NK-92 (cell line): ENCODE data around the gene IFI27L1.

ENCODE experiments used
- DNase-seq: peaks from one replicate; lab custom pipeline; 2025; ENCODE audit not compliant: unreplicated experiment; lab: John Stamatoyannopoulos, UW

Gene IFI27L1

GRCh38 chr14:94080621-94081385 lies at the start of gene IFI27L1, which contains the start of gene DDX24:
Gene IFI27L1 (plus strand): TSS chr14:94081310. CDS start chr14:94096938, 15,628 bp downstream.
Gene DDX24 (minus strand): TSS chr14:94081202. CDS start chr14:94079742, 1,460 bp downstream.
- peak; percentile 77 for DNase-seq

GRCh38 chr14:94031883-94032279 lies 49.2 kb upstream of the IFI27L1 start:
- DNase-seq: no peak

- no peak for DNase-seq
Observed at GRCh38 chr14:94034886-94035285, 46.2 kb upstream of the IFI27L1 start.

DNA sequence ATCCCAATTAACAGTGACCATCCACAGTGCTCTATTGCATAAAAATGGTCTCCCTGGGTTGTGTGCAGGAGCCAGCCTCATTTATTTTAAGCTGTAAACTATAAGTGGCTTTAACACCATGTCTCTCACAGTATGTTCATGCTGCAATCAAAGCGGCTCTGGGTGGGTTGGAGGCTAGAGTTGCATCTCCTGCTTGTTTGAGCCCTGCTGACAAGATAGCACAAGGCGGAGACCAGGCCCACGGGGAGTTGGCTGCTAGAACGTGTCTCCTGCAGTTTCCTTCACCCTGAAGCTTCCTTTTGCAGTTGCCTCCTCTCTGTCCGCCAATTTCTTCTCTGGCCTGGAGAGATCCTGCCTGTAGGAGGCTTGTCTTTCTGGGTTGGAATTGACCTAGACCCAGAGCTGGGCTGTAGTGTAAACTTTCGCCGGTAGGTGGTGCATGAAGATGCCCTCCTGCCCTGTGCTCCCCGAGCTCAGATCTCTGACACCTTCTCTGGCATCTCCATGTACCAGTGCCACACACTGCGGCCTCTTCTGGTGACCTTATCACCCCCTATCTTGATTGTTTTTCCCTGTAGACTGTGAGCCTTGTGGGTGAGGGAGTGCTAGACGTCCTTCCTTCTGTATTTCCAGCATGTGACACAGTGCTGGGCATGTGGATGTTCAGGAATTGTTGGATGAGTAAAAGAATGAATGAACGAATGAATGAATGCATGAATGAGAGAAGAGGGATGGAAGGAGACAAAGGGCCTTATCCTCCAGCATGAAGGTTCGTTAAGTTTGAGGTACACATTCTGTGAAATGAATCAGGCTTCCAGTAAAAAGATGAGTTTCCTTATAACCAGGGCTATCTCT lies 44.6 kb upstream of the IFI27L1 start:
- no peak for DNase-seq

DNA sequence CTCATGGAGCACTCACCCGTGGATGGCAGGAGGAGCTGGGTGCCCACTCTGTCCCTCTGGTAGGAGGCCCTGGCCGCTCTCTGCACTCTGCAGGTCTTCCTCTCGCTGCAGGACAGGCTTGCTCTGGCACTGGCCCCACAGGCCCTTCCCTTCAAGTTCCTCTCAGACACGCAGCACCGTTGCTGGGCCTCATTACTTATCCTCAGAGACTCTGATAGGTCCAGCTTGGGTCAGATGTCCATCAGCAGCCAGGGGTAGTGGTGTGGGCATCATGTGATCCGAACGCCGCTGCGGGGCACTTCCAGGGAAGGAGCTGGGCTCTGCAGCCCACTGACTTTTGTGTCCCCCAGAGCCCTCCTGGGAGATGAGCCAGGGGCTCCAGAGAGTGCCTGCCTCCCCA lies 43.2 kb upstream of the IFI27L1 start:
- DNase-seq: no peak

GRCh38 chr14:94038510-94038909 lies 42.6 kb upstream of the IFI27L1 start:
- DNase-seq: no peak

DNA sequence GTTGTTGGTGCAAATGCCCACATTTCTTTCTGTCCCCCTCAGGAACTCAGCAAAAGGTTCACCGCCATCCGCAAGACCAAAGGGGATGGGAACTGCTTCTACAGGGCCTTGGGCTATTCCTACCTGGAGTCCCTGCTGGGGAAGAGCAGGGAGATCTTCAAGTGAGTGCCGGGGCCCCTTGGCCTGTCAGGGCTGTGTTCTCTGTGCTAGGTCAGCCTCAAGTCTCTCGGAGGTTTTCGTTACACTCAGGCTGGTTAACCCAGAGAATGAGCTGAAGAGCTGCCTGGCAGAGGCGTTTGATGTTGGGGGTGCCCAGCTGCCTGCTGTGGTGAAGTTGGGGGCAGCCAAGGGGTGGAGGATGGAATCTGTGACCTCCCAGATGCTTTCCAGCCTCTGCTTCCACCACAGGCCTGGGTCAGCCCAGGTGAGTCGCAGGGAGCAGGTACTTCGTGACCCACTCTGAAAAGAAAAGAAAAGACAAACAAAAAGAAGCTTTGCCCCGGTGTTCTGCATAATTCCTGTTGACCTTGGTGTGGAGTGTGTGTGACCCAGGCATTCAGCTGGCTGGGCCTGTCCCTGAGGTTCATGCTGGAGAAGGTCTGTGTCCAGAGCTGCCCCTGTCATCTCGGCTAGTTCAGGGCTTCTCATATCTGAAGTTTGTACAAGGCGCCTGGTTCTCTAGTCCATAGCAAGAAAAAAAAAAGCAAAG lies 42.0 kb upstream of the IFI27L1 start:
- no peak for DNase-seq

DNA sequence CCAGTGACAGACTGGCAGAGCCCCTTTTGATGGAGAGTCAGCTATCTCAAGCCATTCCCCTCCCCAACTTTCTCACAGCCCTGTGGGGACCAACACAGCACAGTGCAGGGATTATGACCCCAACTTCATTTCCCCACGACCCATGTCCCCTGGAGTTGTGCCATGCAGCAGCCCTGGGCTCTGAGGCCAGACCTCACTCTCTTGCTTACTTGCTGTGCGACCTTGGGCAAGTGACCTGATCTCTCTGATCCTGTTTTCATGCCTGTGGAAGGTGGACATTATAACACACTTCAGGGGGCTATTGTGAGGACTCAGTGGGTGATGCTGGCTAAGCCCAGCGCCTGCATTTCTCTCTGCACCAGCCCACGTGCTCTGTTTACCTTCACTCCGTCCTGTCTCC lies 40.9 kb upstream of the IFI27L1 start:
- no peak for DNase-seq

- no peak for DNase-seq
Observed at GRCh38 chr14:94040796-94041195, 40.3 kb upstream of the IFI27L1 start.

DNA sequence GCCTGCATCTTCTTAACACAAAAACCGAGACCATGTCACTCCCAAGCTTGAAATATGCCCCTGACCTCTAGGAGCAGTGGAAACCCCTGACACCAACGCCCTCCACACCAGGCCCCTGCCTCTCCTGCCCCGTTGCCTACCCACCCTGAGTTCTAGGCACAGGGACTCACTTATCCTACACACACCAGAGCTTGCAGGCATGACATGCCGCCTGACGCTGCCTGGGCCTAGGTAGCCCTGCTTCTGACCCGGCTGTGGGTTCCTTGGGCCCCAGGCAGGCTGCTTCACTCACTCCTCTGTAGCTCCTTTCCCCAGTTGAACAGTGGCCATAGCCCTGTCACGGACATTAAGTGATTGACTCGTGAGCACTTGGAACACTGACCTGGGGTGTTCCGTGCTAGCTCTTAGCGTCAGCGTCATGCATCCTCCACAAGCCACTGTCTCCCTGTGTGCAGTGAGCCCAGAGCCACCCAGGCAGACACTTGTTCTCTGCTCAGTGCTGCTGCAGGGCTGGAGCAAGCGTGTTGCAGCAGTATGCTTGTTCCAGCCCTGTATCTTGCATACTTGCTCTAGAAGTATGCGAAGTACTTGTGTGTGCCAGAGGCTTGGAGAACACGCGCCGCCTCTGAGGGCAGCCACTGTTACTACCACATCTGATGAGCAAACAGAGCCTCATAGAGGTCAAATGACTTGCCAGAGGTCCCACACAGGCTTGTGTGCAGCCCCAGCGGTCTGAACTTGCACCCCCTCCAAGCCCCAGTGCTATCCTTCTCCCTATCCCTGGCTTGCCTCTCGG lies 39.4 kb upstream of the IFI27L1 start:
- DNase-seq: no peak

DNA sequence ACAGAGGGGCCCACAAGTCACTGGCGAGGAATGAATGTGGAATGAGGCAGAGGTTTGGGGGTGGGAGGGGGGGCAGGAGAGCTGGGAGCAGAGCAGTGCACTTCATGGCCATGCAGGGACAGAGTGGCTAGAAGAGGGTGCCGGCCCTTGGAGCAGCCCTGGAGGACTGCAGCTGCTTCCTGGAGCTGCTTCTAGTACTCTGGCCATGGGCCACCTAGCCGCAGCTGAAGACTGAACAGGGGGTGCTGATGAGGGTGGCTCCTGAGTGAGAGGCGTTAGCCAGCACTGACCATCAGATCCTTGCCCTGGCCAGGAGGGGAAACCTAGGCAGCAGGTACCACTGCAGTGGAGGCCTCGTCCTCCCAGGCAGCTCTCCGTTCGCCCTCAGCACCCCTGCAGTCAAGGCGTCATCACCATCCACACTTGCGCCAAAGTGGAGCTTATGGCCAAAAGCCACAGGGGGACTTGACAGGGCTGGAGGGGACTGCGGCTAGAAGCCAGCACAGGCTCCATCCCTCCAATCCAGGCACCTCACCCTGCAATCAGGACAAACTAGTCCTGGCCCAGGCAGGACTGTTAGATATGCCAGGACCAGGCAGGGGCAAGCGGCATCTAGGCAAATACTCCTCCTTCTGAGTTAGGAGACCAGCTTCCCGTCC lies 38.5 kb upstream of the IFI27L1 start:
- no peak for DNase-seq

DNA sequence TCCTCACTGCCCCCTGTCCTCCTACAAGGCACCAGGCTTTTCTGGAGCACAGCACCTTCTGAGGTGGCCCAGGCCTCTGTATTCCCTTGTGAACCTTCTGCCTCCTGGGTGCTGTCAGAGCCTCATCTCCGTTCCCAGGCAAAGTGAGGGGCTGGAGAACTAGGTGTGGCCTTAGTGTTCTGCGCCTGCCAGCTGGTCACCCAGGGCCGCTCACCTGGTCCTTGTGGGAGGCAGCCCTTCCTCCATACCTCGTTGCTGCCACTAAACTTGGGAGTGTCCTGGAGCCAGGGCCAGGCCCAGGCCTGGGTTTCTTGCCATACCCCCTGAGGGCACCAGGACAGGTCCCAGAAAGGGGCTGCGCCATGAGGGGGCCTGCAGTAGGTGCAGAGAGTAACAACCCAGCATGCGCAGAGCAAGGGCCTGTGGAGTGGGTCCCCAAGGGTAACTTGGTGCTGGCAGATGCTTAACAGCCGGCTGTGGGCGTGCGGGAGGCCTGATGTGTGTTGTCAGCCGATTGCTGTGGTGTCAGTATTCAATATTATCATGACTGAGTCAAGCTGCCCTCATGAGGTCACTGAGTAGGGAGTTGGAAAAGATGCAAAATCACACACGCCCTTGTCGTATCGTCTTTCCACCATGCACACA lies 37.9 kb upstream of the IFI27L1 start:
- no peak for DNase-seq

DNA sequence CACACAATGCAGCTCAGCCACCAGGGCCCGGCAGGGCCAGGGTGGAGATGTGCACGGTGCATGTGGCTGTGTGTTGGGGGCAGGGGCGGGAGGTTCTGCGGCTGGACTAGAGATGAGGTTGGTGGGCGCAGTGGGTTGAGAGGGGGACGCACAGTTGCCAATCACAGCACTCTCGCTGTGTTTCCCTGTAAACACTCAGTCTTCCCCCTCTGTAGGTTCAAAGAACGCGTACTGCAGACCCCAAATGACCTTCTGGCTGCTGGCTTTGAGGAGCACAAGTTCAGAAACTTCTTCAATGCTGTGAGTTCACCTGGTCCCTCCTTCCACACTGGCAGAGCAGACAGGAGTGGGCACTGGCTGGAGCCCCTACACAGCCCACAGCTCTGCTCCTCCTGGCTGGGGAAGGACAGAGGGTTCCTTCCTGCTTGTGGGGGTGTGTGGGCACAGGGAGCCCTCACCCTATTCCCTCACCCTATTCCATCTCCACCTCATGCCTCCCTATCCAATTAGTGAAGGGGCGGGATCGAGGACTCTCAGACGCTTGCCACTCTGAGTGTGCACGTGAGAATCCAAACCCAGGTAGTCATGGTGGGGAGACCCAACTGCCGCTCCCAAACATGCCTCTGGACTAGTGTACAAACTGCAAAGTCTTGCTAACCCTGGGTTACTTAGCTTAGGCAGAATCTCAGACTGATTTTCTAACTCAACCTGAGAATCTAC lies 37.2 kb upstream of the IFI27L1 start:
- no peak for DNase-seq

- no peak for DNase-seq
Observed at GRCh38 chr14:94044476-94045091, 36.5 kb upstream of the IFI27L1 start.

- no peak for DNase-seq
Observed at GRCh38 chr14:94045101-94045500, 36.0 kb upstream of the IFI27L1 start.

DNA sequence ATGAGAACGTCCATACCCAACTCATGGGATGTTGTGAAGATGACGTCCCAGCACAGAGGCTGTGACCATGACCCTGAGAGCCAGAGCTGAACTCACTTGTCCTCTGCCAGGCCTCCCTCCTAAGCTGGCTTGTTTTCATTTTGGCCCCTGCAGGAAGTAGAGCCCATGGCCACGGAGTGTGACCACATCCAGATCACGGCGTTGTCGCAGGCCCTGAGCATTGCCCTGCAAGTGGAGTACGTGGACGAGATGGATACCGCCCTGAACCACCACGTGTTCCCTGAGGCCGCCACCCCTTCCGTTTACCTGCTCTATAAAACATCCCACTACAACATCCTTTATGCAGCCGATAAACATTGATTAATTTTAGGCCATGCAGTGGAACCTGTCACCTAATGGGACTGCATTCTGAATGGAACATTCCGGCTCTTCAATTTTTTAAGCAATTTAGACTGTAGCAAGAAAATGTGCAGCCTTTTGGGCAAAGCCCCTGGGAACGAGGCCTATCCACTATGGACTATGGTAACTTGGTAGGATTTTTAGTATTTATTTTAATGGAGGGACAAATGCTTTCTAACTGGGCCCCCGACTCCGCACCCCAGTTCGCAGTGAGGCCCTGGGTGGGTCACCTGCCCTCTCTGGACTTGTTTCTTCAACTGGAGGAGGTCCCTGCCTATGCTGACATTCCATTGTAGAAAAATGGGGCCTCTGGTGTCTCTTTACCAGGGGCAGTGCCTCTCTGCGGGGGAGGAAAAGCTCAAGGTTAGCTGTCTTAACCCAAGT lies 35.4 kb upstream of the IFI27L1 start:
- no peak for DNase-seq

DNA sequence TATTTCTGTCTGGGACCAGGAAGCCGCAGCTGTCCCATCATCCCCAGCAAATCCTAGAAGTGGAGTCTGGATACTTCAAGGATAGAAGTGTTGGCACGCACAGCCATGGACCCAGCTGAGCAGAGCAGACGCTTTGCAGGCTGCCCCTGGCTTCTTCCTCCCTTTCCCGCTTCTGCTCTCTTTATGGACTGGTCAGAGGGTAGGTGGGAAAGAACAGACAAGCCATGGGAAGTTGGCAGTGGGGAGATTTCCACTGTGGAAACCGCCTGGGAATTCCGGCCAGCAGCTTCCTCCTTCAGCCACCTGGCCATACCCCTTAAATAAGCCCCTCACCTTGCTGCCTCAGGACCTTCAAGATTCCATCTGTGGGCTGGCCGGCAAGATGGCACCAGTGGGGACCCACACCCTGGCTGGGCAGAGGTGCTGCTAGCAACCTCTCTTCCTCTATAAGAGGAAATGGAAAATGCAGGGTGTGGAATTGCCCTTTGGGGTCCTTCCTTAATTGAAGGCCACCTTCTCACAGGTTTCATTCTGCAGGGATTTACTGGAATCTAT lies 34.3 kb upstream of the IFI27L1 start:
- no peak for DNase-seq

DNA sequence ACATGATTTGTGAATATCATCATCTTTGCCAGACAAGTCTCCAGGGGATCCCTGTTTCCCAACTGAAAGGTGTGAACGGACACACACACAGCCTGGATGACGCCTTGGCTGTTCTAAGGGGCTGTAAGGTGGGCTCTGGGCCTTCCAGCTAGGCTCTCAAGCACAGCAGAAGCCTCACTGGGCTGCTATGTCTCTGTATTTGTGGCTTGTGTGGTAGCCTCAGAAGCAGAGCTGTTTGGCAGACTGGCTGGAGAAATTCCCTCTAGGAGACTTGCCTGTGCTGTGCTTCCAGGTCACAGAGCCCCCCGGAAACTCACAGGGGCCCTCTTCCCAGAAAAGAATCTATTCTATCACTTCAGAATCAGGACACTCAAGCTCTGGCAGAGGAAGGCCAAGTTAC lies 33.5 kb upstream of the IFI27L1 start:
- no peak for DNase-seq
